Activated CD4-positive, CD25-positive, alpha-beta regulatory T cell (primary cell): ENCODE measurements around the gene RCN1.

ENCODE experiments used
- DNase-seq, 4 experiments: peaks; one replicate each; lab custom pipeline; 2025; lab: John Stamatoyannopoulos, UW

Gene RCN1

GRCh38 chr11:32153747-32154146, 62.9 kb downstream of the RCN1 start:
- no peak for DNase-seq

GRCh38 chr11:32154275-32154674, 63.4 kb downstream of the RCN1 start:
- DNase-seq = no peak
